Measurements from ENCODE around the gene MAN2A2.
A peak's percentile ranks its signal among the peaks of the same experiment; 100 is the strongest.

Gene MAN2A2

GRCh38 chr15:90902840-90903732 is at the start of gene MAN2A2:
MAN2A2 (plus strand) TSS chr15:90903302; CDS start chr15:90904208, 906 bp downstream.
- peak; percentile 52 for DNase-seq (ENCODE audit: low read depth)

- no peak for DNase-seq (ENCODE audit: low read depth)
These were observed 48.0 kb upstream of the MAN2A2 start for GRCh38 chr15:90855139-90855538.

GRCh38 chr15:90857337-90857736 is 45.8 kb upstream of the MAN2A2 start:
- no peak for DNase-seq (ENCODE audit: low read depth)

- no peak for DNase-seq (ENCODE audit: low read depth)
These were observed 45.1 kb upstream of the MAN2A2 start for GRCh38 chr15:90857883-90858443.

- no peak for DNase-seq (ENCODE audit: low read depth)
These were observed 43.6 kb upstream of the MAN2A2 start for GRCh38 chr15:90859234-90860131.

GRCh38 chr15:90860450-90860849 is 42.7 kb upstream of the MAN2A2 start:
- DNase-seq (ENCODE audit: low read depth) = no peak

GRCh38 chr15:90860942-90861675 is 42.0 kb upstream of the MAN2A2 start:
- no peak for DNase-seq (ENCODE audit: low read depth)

GRCh38 chr15:90862487-90862886 is 40.6 kb upstream of the MAN2A2 start:
- no peak for DNase-seq (ENCODE audit: low read depth)

GRCh38 chr15:90862964-90863778 is 39.9 kb upstream of the MAN2A2 start:
- DNase-seq (ENCODE audit: low read depth) = no peak

- DNase-seq (ENCODE audit: low read depth) = no peak
These were observed 39.1 kb upstream of the MAN2A2 start for GRCh38 chr15:90863987-90864386.

- DNase-seq (ENCODE audit: low read depth) = no peak
These were observed 38.6 kb upstream of the MAN2A2 start for GRCh38 chr15:90864507-90864906.

- DNase-seq (ENCODE audit: low read depth) = no peak
These were observed 37.4 kb upstream of the MAN2A2 start for GRCh38 chr15:90865702-90866101.

GRCh38 chr15:90866161-90866715 is 36.9 kb upstream of the MAN2A2 start:
- no peak for DNase-seq (ENCODE audit: low read depth)

GRCh38 chr15:90866800-90867199 is 36.3 kb upstream of the MAN2A2 start:
- DNase-seq (ENCODE audit: low read depth) = no peak

- no peak for DNase-seq (ENCODE audit: low read depth)
These were observed 34.8 kb upstream of the MAN2A2 start, which contains the start of gene FURIN for GRCh38 chr15:90868261-90868689. FURIN (plus strand) TSS chr15:90868588; CDS start chr15:90875741, 7,153 bp downstream.

GRCh38 chr15:90869140-90869541 is 34.0 kb upstream of the MAN2A2 start:
- DNase-seq (ENCODE audit: low read depth) = no peak

- DNase-seq (ENCODE audit: low read depth) = peak; percentile 17
These were observed 33.3 kb upstream of the MAN2A2 start for GRCh38 chr15:90869601-90870353.

GRCh38 chr15:90870354-90871138 is 32.6 kb upstream of the MAN2A2 start:
- DNase-seq (ENCODE audit: low read depth) = no peak
